ENCODE measurements around the gene TMEM233. TPM values are rescaled to one million over a fixed set of nuclear protein-coding genes. Genes with fewer than 3 reads are reported as not detected.
"Not testable (repeated sequence)": the region's sequence is repeated elsewhere in the genome, so short reads cannot be mapped to it uniquely, and the experiment has no call there.

Gene TMEM233
- total RNA-seq, 2 experiments from 2014 or later = not detected

GRCh38 chr12:119602734-119603094 lies 9.1 kb downstream of the TMEM233 start:
- POLR2A ChIA-PET = no interaction called here
- CTCF ChIA-PET = no interaction called here

DNA sequence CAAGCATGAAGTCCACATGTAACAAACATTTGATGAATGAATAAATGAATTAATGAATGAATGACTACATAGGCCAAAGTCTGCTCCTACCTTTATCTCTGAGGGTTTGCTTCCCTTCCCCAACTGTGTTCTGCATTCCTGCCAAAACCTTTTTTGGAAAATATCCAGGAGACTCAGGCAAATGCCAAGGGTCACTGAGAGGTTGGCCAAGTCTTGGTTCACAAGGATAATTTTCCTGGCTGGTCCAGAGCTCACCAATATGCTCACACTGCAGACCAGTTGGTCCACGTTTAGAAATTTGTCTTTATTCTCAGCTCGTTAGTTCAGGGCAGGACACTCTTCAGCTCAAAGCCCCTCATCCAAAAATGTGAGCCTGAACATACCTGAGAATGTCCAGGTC lies 10.2 kb downstream of the TMEM233 start:
- POLR2A ChIA-PET = no interaction called here
- CTCF ChIA-PET = no interaction called here

- ChIA-PET CTCF (no interaction called here), POLR2A (no interaction called here)
Observed at GRCh38 chr12:119609358-119609757, 15.8 kb downstream of the TMEM233 start.

GRCh38 chr12:119613319-119613936 lies 19.9 kb downstream of the TMEM233 start:
- POLR2A ChIA-PET = no interaction called here
- CTCF ChIA-PET = no interaction called here

DNA sequence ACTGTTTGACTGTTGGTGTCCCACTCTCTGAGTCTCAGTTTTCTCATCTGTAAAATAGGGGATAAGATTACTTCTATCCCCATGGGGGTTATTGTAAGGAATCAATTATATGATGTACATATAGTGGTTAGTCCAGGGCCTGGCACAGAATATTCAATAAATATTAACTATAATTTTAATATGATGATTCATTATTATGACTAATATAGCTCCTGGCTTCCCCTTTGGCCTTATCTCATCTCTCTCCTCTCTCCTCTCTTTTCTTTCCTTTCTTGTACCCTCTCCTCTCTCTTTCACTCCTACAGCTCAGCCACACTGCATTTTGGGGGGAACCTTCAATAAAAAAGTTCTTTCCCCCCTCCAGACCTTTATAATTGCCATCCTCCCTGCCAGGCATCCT lies 21.1 kb downstream of the TMEM233 start:
- POLR2A ChIA-PET = no interaction called here
- CTCF ChIA-PET = interaction anchor here (0.6 kb wide), 1 partner anchor 24 kb away, joined by 3 read pairs; no protein-coding TSS in a partner anchor

GRCh38 chr12:119615518-119616475 lies 22.2 kb downstream of the TMEM233 start:
- ChIA-PET POLR2A (no interaction called here), CTCF (no interaction called here)

GRCh38 chr12:119618328-119618896 lies 24.8 kb downstream of the TMEM233 start:
- CTCF ChIA-PET, POLR2A ChIA-PET: not testable (repeated sequence)

GRCh38 chr12:119620490-119620889 lies 26.9 kb downstream of the TMEM233 start:
- CTCF ChIA-PET = no interaction called here
- POLR2A ChIA-PET = no interaction called here

- POLR2A ChIA-PET = no interaction called here
- CTCF ChIA-PET = no interaction called here
Observed at GRCh38 chr12:119621878-119622277, 28.3 kb downstream of the TMEM233 start.

GRCh38 chr12:119624966-119625365 lies 31.4 kb downstream of the TMEM233 start:
- POLR2A ChIA-PET = no interaction called here
- CTCF ChIA-PET = no interaction called here

GRCh38 chr12:119627019-119627643 lies 33.6 kb downstream of the TMEM233 start:
- ChIA-PET POLR2A (interaction anchor here (0.6 kb wide), 1 partner anchor 1754 kb away, joined by 4 read pairs; no protein-coding TSS in a partner anchor), CTCF (no interaction called here)

DNA sequence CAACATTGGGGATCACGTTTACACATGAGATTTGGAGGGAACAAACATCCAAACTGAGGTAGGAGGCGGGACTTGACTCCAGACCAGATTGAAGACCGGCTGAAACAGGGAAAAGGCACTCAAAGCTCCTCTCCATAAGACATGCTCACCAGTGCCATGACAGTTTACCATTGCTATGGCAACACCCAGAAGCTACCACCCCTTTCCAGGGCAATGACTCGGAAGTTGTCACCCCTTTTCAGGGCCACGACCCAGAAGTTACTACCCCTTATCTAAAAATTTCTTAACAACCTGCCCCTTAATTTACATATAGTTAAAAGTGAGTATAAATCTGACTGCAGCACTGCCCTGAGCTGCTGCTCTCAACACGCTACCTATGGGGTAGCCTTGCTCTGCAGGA lies 34.1 kb downstream of the TMEM233 start:
- CTCF ChIA-PET = no interaction called here
- POLR2A ChIA-PET = interaction anchor here (0.6 kb wide), 1 partner anchor 1755 kb away, joined by 4 read pairs; no protein-coding TSS in a partner anchor

- ChIA-PET POLR2A (no interaction called here), CTCF (interaction anchor here (1.0 kb wide), 1 partner anchor 19 kb away, joined by 3 read pairs; no protein-coding TSS in a partner anchor)
Observed at GRCh38 chr12:119630223-119630780, 36.7 kb downstream of the TMEM233 start.

DNA sequence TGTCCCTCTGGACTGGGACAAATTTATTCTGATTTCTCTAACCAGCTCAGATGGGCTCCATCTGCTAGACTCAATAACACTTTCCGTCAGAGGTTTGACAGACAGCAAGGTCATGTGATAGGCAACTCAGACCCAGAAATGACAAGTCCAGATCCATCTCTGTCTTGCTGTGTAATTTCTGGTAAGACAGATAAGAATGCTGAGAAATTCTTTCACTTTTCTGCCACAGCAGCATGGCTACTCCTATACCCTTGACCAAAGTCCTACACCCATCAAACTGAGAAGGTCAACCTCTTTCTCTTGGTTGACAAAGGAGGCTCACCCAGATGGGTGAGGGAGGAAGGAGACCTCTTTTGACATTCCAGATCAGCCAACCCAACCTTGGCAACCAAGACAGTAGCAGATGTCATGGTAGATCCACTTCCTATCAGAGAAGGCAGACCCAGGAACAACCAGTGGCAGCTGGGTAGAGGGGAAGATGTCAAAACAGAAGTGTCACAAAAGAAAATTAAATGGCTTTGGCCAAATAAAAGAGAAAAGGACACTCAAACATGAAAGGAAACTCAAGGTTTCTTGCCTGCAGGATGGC lies 37.5 kb downstream of the TMEM233 start:
- POLR2A ChIA-PET = no interaction called here
- CTCF ChIA-PET = interaction anchor here (1.0 kb wide), 1 partner anchor 19 kb away, joined by 3 read pairs; no protein-coding TSS in a partner anchor

DNA sequence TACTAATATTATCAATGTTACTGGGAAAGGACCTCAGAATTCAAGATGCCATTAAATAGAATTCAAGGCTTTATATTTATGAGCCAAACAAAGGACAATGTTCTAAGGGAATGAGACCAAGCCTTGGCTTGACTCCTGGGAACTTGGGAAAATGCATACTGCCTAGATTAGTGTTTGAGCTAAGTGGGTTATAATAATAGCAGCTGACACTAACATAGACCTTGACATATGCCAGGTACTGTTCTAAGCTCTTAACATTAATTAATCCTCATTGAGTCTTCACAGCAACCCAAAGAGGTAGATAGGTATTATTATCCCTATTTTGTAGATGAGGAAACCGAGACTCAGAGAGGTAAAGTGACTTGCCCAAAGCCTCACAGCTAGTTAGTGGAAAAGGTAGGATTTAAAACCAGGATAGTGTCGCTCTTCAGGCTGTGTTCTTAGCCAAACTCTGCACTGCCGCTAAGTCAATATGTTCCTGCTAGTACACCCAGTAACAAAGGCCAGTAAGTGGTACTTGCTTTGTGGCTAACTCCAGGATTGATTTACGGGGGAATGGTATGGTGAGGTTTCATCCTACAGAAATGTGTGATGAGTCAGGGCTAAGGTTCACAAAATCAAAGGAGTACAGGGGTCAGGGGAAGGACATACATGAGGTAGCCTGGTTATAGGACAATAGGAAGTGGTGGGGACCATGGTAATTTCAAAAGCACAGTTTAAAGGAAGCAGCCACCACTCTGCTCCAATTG lies 38.5 kb downstream of the TMEM233 start:
- POLR2A ChIA-PET = no interaction called here
- CTCF ChIA-PET = no interaction called here

GRCh38 chr12:119634743-119635142 lies 41.2 kb downstream of the TMEM233 start:
- POLR2A ChIA-PET = no interaction called here

DNA sequence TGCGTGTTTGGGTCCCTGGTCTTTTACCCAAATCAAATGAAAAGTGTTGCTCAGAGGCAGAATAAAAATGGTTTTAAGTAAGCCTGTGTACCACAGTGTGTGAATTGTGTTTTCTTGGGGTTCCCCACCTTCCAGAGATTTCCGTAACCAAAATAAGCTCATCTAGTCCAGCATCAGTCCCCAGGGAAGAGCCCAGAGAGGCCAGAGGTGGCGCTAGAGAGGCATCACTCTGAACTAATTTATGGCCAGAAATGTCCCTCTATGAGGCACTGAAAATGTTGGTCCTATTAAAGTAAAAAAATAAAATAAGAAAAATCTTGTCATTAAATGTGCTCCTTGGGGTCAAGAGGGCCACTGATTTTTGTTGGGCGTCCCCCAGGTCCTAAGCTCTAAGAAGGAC lies 49.4 kb downstream of the TMEM233 start:
- CTCF ChIA-PET = interaction anchor here (1.7 kb wide), 1 partner anchor 14 kb away, joined by 3 read pairs; no protein-coding TSS in a partner anchor
- POLR2A ChIA-PET = no interaction called here

More at GRCh38 chr12:119634743-119635142, 41.2 kb downstream of the TMEM233 start:
- CTCF ChIA-PET = no interaction called here

- ChIA-PET CTCF (no interaction called here), POLR2A (no interaction called here)
Observed at GRCh38 chr12:119644930-119645329, 51.4 kb downstream of the TMEM233 start.

DNA sequence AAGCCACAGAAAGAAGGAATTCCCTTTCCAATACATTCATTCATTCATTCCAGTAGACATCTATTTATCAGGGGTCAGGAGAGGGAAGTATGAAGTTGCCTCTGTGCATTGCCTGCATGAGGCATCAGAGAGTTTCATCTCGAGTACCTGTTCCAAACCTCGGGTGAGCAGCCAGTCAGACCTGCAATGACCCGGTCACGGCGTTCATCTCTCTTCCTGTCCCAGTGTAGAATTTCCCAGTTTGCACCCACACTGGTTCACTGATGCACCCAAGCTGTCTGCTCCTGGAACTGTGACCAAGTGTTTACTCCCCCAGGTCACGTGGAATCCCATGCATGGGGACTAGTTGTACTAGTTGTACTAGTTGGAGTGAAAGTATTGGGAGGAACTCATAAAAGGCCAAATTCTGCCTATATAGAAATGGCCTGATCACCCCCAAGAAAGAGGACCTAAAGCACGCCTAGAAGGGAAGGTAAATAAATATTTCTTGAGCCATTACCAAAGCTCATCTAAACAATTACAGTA lies 52.0 kb downstream of the TMEM233 start:
- ChIA-PET POLR2A (no interaction called here), CTCF (no interaction called here)

Measured in activated CD8-positive, alpha-beta memory T cell treated with anti-CD3 and anti-CD28 coated beads for 36 hours (primary cell).